Measurements from ENCODE around the gene COL7A1. TPM values are rescaled to one million over a fixed set of nuclear protein-coding genes. Genes with fewer than 3 reads are reported as not detected.

Gene COL7A1
- total and polyA plus RNA-seq, 2 experiments from 2014 or later = 4.0 to 7.9 TPM

DNA sequence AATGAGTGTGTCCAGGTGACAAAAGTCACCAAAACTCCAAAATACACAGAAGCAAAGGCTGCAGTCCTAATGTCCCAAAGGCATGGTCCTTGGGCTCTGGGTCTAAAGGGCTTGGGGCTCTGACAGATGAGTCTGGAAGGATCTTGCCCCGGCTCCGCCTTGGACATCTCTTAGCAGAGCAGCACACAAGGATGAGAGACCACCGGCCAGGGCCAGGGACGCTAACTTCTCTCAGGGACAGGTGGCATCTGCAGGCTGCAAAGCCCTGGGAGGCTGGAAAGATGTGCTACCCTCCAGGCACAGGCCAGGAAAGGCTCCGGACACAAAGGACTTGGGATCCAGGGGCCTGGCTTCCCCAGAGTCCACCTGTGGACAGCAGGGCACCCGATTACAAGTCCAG lies 77.1 kb downstream of the COL7A1 start:
- H3K27ac ChIP-seq (ENCODE audit: low read depth) = no peak overlapping the region
- H4K20me1 ChIP-seq (replicated peaks; ENCODE audit: insufficient read depth) = no peaks in the 10 kb centered on the region
- H3K4me2 ChIP-seq = no peak overlapping the region
- Mint-ChIP-seq H3K27me3 (ENCODE audit: insufficient read depth, low read depth, poor library complexity) (peaks cover 2% of the 10 kb centered on the region), H3K4me1 (no peaks in the 10 kb centered on the region), H3K27ac (no peak overlapping the region), H3K9me3 (no peaks in the 10 kb centered on the region), H3K4me3 (no peak overlapping the region), H3K36me3 (ENCODE audit: low read depth) (peaks cover 2% of the 10 kb centered on the region; the same call in 2 of the 3 replicates)
- no peaks in the 10 kb centered on the region for H3K36me3 ChIP-seq (ENCODE audit: insufficient read depth)
- H3K79me2 ChIP-seq (replicated peaks; ENCODE audit: insufficient read depth) = no peaks in the 10 kb centered on the region
- no peaks in the 10 kb centered on the region for H3K9me2 ChIP-seq (ENCODE audit: insufficient read depth)
- TF ChIP-seq, protein P1, sequence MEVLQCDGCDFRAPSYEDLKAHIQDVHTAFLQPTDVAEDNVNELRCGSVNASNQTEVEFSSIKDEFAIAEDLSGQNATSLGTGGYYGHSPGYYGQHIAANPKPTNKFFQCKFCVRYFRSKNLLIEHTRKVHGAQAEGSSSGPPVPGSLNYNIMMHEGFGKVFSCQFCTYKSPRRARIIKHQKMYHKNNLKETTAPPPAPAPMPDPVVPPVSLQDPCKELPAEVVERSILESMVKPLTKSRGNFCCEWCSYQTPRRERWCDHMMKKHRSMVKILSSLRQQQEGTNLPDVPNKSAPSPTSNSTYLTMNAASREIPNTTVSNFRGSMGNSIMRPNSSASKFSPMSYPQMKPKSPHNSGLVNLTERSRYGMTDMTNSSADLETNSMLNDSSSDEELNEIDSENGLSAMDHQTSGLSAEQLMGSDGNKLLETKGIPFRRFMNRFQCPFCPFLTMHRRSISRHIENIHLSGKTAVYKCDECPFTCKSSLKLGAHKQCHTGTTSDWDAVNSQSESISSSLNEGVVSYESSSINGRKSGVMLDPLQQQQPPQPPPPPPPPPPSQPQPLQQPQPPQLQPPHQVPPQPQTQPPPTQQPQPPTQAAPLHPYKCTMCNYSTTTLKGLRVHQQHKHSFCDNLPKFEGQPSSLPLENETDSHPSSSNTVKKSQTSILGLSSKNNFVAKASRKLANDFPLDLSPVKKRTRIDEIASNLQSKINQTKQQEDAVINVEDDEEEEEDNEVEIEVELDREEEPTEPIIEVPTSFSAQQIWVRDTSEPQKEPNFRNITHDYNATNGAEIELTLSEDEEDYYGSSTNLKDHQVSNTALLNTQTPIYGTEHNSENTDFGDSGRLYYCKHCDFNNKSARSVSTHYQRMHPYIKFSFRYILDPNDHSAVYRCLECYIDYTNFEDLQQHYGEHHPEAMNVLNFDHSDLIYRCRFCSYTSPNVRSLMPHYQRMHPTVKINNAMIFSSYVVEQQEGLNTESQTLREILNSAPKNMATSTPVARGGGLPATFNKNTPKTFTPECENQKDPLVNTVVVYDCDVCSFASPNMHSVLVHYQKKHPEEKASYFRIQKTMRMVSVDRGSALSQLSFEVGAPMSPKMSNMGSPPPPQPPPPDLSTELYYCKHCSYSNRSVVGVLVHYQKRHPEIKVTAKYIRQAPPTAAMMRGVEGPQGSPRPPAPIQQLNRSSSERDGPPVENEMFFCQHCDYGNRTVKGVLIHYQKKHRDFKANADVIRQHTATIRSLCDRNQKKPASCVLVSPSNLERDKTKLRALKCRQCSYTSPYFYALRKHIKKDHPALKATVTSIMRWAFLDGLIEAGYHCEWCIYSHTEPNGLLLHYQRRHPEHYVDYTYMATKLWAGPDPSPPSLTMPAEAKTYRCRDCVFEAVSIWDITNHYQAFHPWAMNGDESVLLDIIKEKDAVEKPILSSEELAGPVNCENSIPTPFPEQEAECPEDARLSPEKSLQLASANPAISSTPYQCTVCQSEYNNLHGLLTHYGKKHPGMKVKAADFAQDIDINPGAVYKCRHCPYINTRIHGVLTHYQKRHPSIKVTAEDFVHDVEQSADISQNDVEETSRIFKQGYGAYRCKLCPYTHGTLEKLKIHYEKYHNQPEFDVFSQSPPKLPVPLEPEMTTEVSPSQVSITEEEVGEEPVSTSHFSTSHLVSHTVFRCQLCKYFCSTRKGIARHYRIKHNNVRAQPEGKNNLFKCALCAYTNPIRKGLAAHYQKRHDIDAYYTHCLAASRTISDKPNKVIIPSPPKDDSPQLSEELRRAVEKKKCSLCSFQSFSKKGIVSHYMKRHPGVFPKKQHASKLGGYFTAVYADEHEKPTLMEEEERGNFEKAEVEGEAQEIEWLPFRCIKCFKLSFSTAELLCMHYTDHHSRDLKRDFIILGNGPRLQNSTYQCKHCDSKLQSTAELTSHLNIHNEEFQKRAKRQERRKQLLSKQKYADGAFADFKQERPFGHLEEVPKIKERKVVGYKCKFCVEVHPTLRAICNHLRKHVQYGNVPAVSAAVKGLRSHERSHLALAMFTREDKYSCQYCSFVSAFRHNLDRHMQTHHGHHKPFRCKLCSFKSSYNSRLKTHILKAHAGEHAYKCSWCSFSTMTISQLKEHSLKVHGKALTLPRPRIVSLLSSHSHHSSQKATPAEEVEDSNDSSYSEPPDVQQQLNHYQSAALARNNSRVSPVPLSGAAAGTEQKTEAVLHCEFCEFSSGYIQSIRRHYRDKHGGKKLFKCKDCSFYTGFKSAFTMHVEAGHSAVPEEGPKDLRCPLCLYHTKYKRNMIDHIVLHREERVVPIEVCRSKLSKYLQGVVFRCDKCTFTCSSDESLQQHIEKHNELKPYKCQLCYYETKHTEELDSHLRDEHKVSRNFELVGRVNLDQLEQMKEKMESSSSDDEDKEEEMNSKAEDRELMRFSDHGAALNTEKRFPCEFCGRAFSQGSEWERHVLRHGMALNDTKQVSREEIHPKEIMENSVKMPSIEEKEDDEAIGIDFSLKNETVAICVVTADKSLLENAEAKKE (CRISPR knock-in tag; IDR thresholded peaks at IDR 0.05) = no peak
- no peak for TF ChIP-seq NANOG (IDR thresholded peaks at IDR 0.05; ENCODE audit: borderline replicate concordance)
- no peak for TF ChIP-seq EZH2 (IDR thresholded peaks at IDR 0.05; ENCODE audit: low read depth, unreplicated experiment)
- TF ChIP-seq STAT1 (IDR thresholded peaks at IDR 0.05; ENCODE audit: unreplicated experiment) = no peak
- TF ChIP-seq, protein P2, sequence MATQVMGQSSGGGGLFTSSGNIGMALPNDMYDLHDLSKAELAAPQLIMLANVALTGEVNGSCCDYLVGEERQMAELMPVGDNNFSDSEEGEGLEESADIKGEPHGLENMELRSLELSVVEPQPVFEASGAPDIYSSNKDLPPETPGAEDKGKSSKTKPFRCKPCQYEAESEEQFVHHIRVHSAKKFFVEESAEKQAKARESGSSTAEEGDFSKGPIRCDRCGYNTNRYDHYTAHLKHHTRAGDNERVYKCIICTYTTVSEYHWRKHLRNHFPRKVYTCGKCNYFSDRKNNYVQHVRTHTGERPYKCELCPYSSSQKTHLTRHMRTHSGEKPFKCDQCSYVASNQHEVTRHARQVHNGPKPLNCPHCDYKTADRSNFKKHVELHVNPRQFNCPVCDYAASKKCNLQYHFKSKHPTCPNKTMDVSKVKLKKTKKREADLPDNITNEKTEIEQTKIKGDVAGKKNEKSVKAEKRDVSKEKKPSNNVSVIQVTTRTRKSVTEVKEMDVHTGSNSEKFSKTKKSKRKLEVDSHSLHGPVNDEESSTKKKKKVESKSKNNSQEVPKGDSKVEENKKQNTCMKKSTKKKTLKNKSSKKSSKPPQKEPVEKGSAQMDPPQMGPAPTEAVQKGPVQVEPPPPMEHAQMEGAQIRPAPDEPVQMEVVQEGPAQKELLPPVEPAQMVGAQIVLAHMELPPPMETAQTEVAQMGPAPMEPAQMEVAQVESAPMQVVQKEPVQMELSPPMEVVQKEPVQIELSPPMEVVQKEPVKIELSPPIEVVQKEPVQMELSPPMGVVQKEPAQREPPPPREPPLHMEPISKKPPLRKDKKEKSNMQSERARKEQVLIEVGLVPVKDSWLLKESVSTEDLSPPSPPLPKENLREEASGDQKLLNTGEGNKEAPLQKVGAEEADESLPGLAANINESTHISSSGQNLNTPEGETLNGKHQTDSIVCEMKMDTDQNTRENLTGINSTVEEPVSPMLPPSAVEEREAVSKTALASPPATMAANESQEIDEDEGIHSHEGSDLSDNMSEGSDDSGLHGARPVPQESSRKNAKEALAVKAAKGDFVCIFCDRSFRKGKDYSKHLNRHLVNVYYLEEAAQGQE (IDR thresholded peaks at IDR 0.05; ENCODE audit: unreplicated experiment) = no peak
- TF ChIP-seq JUNB (IDR thresholded peaks at IDR 0.05; ENCODE audit: unreplicated experiment) = no peak
- TF ChIP-seq, protein P3, sequence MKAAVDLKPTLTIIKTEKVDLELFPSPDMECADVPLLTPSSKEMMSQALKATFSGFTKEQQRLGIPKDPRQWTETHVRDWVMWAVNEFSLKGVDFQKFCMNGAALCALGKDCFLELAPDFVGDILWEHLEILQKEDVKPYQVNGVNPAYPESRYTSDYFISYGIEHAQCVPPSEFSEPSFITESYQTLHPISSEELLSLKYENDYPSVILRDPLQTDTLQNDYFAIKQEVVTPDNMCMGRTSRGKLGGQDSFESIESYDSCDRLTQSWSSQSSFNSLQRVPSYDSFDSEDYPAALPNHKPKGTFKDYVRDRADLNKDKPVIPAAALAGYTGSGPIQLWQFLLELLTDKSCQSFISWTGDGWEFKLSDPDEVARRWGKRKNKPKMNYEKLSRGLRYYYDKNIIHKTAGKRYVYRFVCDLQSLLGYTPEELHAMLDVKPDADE (IDR thresholded peaks at IDR 0.05) = no peak
- TF ChIP-seq, protein P4, sequence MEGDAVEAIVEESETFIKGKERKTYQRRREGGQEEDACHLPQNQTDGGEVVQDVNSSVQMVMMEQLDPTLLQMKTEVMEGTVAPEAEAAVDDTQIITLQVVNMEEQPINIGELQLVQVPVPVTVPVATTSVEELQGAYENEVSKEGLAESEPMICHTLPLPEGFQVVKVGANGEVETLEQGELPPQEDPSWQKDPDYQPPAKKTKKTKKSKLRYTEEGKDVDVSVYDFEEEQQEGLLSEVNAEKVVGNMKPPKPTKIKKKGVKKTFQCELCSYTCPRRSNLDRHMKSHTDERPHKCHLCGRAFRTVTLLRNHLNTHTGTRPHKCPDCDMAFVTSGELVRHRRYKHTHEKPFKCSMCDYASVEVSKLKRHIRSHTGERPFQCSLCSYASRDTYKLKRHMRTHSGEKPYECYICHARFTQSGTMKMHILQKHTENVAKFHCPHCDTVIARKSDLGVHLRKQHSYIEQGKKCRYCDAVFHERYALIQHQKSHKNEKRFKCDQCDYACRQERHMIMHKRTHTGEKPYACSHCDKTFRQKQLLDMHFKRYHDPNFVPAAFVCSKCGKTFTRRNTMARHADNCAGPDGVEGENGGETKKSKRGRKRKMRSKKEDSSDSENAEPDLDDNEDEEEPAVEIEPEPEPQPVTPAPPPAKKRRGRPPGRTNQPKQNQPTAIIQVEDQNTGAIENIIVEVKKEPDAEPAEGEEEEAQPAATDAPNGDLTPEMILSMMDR (conservative IDR thresholded peaks at IDR 0.05; ENCODE audit: low read depth in 2 of 2) = no peak
- TF ChIP-seq EZH2phosphoT487 (IDR thresholded peaks at IDR 0.05; ENCODE audit: unreplicated experiment) = no peak
- TF ChIP-seq POLR2AphosphoS5 (IDR thresholded peaks at IDR 0.05; ENCODE audit: low read depth) = no peak
- no peak for TF ChIP-seq CREB1 (CRISPR knock-in tag; IDR thresholded peaks at IDR 0.05; ENCODE audit: low read depth)
- no peak for TF ChIP-seq ZNF331 (CRISPR knock-in tag; IDR thresholded peaks at IDR 0.05; ENCODE audit: low read depth)
- no peak for TF ChIP-seq ZNF114 (CRISPR knock-in tag; IDR thresholded peaks at IDR 0.05)
- no peaks in the 10 kb centered on the region for H3K27me3 ChIP-seq (ENCODE audit: insufficient read depth)
- no peak overlapping the region for H2AFZ ChIP-seq
- ATAC-seq (no peak), DNase-seq (ENCODE audit: low spot score) (no peak)
- no peak overlapping the region for H3K4me3 ChIP-seq
- no peaks in the 10 kb centered on the region for H3K4me1 ChIP-seq (ENCODE audit: insufficient read depth)
- H3F3A ChIP-seq (replicated peaks; ENCODE audit: low read depth) = no peaks in the 10 kb centered on the region
